HepG2 (cell line): Measurements from ENCODE around the gene OSBPL2. TPM values are rescaled to one million over a fixed set of nuclear protein-coding genes. Genes with fewer than 3 reads are reported as not detected.

Experiments used
- ATAC-seq: fragments of 200-7000 bp; cut with Tn5 transposase; 3 replicates; pipeline ENCODE4 v1.9.1; 2020; ENCODE audit warnings: mild to moderate bottlenecking, moderate library complexity
- BruUV-seq: library from RNA; stranded (reverse); fragments of 400-500 nt; replicated peaks from 2 replicates; lab custom pipeline; 2021; lab: Mats Ljungman, UMichigan
- CTCF ChIA-PET: fragments of 300-600 bp; formaldehyde crosslinking; extraction: SDS; loops from one replicate; lab custom pipeline; 2021; ENCODE audit warnings: low total read pairs, inconsistent platforms, low intra/inter-chr PET ratio; lab: Yijun Ruan, JAX
- POLR2A ChIA-PET: fragments of 350-600 bp; sonication (Branson Sonifier 250); formaldehyde crosslinking; loops from one replicate; lab custom pipeline; 2020; ENCODE audit warnings: antibody characterized with exemption, inconsistent platforms; lab: Yijun Ruan, JAX
- DNase-seq: peaks from one replicate; pipeline ENCODE4 v3.0.0-alpha.2; 2015; ENCODE audit warnings: low spot score
- FAIRE-seq: peaks from 3 replicates; lab custom pipeline; 2011; peaks lifted over from hg19 to GRCh38; lab: Jason Lieb, UNC
- H2AFZ ChIP-seq: one replicate; pipeline ENCODE4 v1.6.1; 2011; ENCODE audit warnings: low read length, inconsistent platforms
- H3K27ac ChIP-seq: fragments of 300-600 bp; 3 replicates; pipeline ENCODE4 v1.8.0; 2011; ENCODE audit warnings: mixed run types, mild to moderate bottlenecking, mixed read lengths, low read length, inconsistent platforms; ENCODE audit not compliant: insufficient read depth; ENCODE audit errors: extremely low read length
- H3K27me3 ChIP-seq, 2 experiments: fragments of 200-600 bp in 1 of 2; 2 replicates in 1 of 2; 3 replicates in 1 of 2; pipeline versions ENCODE4 v1.6.0 to v1.8.0; 2011; ENCODE audit warnings: low read length in 2 of 2, mild to moderate bottlenecking in 2 of 2, moderate library complexity in 2 of 2, inconsistent platforms in 1 of 2; ENCODE audit not compliant: insufficient read depth in 2 of 2, control insufficient read depth in 1 of 2
- H3K36me3 ChIP-seq, 2 experiments: fragments of 200-600 bp in 1 of 2; replicated peaks in 1 of 2; 2 replicates in 1 of 2; 3 replicates in 1 of 2; pipeline versions ENCODE4 v1.5.1 to v1.8.0; 2011; ENCODE audit warnings: low read length in 2 of 2, inconsistent platforms in 1 of 2; ENCODE audit not compliant: insufficient read depth in 2 of 2, control insufficient read depth in 1 of 2
- H3K4me1 ChIP-seq: 2 replicates; pipeline ENCODE4 v1.5.1; 2012; ENCODE audit warnings: low read length, inconsistent platforms; ENCODE audit not compliant: insufficient read depth
- H3K4me2 ChIP-seq: 2 replicates; pipeline ENCODE4 v1.6.0; 2011; ENCODE audit warnings: low read depth, low read length, inconsistent platforms
- H3K4me3 ChIP-seq, 3 experiments: fragments of 200-600 bp in 1 of 3; sonication (generic), shearing (Covaris generic) in 1 of 3; replicated peaks in 1 of 3; 2 replicates each; pipeline ENCODE4 v1.5.1; 2011 to 2016; ENCODE audit warnings: low read length in 3 of 3, inconsistent platforms in 2 of 3, low read depth in 2 of 3, mild to moderate bottlenecking in 2 of 3, control low read depth in 1 of 3, mixed read lengths in 1 of 3; ENCODE audit not compliant: insufficient read depth in 1 of 3
- H3K79me2 ChIP-seq: one replicate; pipeline ENCODE4 v1.6.1; 2011; ENCODE audit warnings: low read length, inconsistent platforms; ENCODE audit not compliant: insufficient read depth
- H3K9ac ChIP-seq: 2 replicates; pipeline ENCODE4 v1.6.0; 2011; ENCODE audit warnings: mild to moderate bottlenecking, low read depth, low read length, inconsistent platforms; ENCODE audit not compliant: insufficient read depth
- H3K9me3 ChIP-seq: 2 replicates; pipeline ENCODE4 v1.5.1; 2012; ENCODE audit warnings: mild to moderate bottlenecking, low read length
- H4K20me1 ChIP-seq: 2 replicates; pipeline ENCODE4 v1.6.0; 2011; ENCODE audit warnings: inconsistent platforms, mild to moderate bottlenecking, low read length, moderate library complexity; ENCODE audit not compliant: insufficient read depth
- ATF7 ChIP-seq, 2 experiments: fragments of 450-650 bp in 1 of 2; sonication (generic) in 1 of 2; formaldehyde crosslinking in 1 of 2; IDR thresholded peaks; 2 replicates each; pipeline versions ENCODE4 v1.4.0 to v1.6.1; 2016 to 2020; ENCODE audit warnings: antibody characterized with exemption in 1 of 2, mild to moderate bottlenecking in 1 of 2, missing genetic modification reagents in 1 of 2
- DNMT1 ChIP-seq: sonication (generic); formaldehyde crosslinking; IDR thresholded peaks from 2 replicates; pipeline ENCODE4 v1.5.1; 2020; ENCODE audit warnings: mild to moderate bottlenecking, missing genetic modification reagents
- FOXA1 ChIP-seq, 2 experiments: fragments of 450-650 bp in 1 of 2; sonication (generic) in 1 of 2; formaldehyde crosslinking in 1 of 2; IDR thresholded peaks; 2 replicates each; pipeline versions ENCODE4 v1.4.0 to v1.6.1; 2016 to 2020; ENCODE audit warnings: missing genetic modification reagents in 1 of 2
- HMG20B ChIP-seq: conservative IDR thresholded peaks from 2 replicates; pipeline ENCODE4 v1.6.1; 2016; ENCODE audit warnings: missing genetic modification reagents, missing compliant biosample characterization
- IKZF4 ChIP-seq: sonication (generic); formaldehyde crosslinking; IDR thresholded peaks from 2 replicates; pipeline ENCODE4 v1.5.1; 2020; ENCODE audit warnings: borderline replicate concordance, mild to moderate bottlenecking, low read depth, missing genetic modification reagents; ENCODE audit errors: not compliant biosample characterization
- MYC ChIP-seq: sonication (generic); formaldehyde crosslinking; IDR thresholded peaks from 2 replicates; pipeline ENCODE4 v1.9.0; 2021; ENCODE audit warnings: missing genetic modification reagents, borderline replicate concordance
- NFKBIZ ChIP-seq: IDR thresholded peaks from 2 replicates; pipeline ENCODE4 v1.6.1; 2018; ENCODE audit warnings: missing genetic modification reagents, missing compliant biosample characterization
- NONO ChIP-seq, 2 experiments: fragments of 450-650 bp in 1 of 2; sonication (generic) in 1 of 2; formaldehyde crosslinking in 1 of 2; IDR thresholded peaks in 1 of 2; conservative IDR thresholded peaks in 1 of 2; 2 replicates each; pipeline versions ENCODE4 v1.6.1 to v1.8.0; 2017 to 2022; ENCODE audit warnings: mild to moderate bottlenecking in 1 of 2, missing genetic modification reagents in 1 of 2, moderate library complexity in 1 of 2
- RORA ChIP-seq: sonication (generic); formaldehyde crosslinking; IDR thresholded peaks from 2 replicates; pipeline ENCODE4 v1.5.0; 2020; ENCODE audit warnings: mild to moderate bottlenecking, missing genetic modification reagents, moderate library complexity
- SKIL ChIP-seq: sonication (generic); formaldehyde crosslinking; IDR thresholded peaks from 2 replicates; pipeline ENCODE4 v1.8.0; 2022; ENCODE audit warnings: missing genetic modification reagents, mild to moderate bottlenecking, moderate library complexity, borderline replicate concordance
- TEF ChIP-seq: sonication (generic); formaldehyde crosslinking; IDR thresholded peaks from 2 replicates; pipeline ENCODE4 v1.5.0; 2020; ENCODE audit warnings: missing genetic modification reagents
- TFDP1 ChIP-seq: IDR thresholded peaks from 2 replicates; pipeline ENCODE4 v1.6.1; 2016; ENCODE audit warnings: missing compliant biosample characterization, missing genetic modification reagents, borderline replicate concordance
- ZNF20 ChIP-seq: sonication (generic); formaldehyde crosslinking; IDR thresholded peaks from 2 replicates; pipeline ENCODE4 v1.4.0; 2020; ENCODE audit warnings: mild to moderate bottlenecking, moderate library complexity, missing genetic modification reagents
- ZNF263 ChIP-seq: sonication (generic); formaldehyde crosslinking; IDR thresholded peaks from 2 replicates; pipeline ENCODE4 v1.4.0; 2020; ENCODE audit warnings: missing genetic modification reagents
- ZNF430 ChIP-seq: sonication (generic); formaldehyde crosslinking; IDR thresholded peaks from 2 replicates; pipeline ENCODE4 v1.9.0; 2021; ENCODE audit warnings: mild to moderate bottlenecking, missing genetic modification reagents
- ZNF547 ChIP-seq: sonication (generic); formaldehyde crosslinking; IDR thresholded peaks from 2 replicates; pipeline ENCODE4 v1.5.1; 2020; ENCODE audit warnings: mild to moderate bottlenecking, missing genetic modification reagents
- WGBS: methylation state at CpG from one replicate; pipeline ENCODE4 v1.1.6; 2017; ENCODE audit warnings: low lambda C conversion rate; 5-methylcytosine and 5-hydroxymethylcytosine counted together
- in situ Hi-C: cut with HindIII; loops from 2 replicates; pipeline ENCODE4 v1.10.0; 2017; ENCODE audit warnings: low pct_unique_long_range_greater_than_20kb; ENCODE audit not compliant: extremely low pct_ligation_motif_present
- intact Hi-C: fragments of 100-400 bp; cut with micrococcal nuclease; formaldehyde crosslinking; loops from one replicate; pipeline ENCODE4 v1.10.0; 2022; ENCODE audit not compliant: unreplicated experiment
- polyA plus RNA-seq, 8 experiments: library from polyadenylated mRNA; depleted of rRNA in 3 of 8; stranded (reverse) in 7 of 8; unstranded in 1 of 8; fragments of >200 nt; fragmentation: Illumina TruSeq in 4 of 8; extraction: Trizol in 4 of 8; gene quantifications; 2 replicates each; pipeline versions ENCODE4 v1.2.1 to v1.2.3, GENCODE V29; 2011 to 2016; ENCODE audit warnings: low read depth in 4 of 8, missing spikeins in 1 of 8, mixed read lengths in 1 of 8; ENCODE audit not compliant: insufficient read depth in 1 of 8
- total RNA-seq, 5 experiments: library from RNA; depleted of rRNA; stranded (reverse); fragments of >200 nt; fragmentation: Illumina TruSeq; extraction: Trizol; gene quantifications; 2 replicates each; pipeline ENCODE4 v1.2.3, GENCODE V29; 2016; ENCODE audit warnings: low read depth in 1 of 5

OSBPL2 gene
- total and polyA plus RNA-seq, 2 of the 13 experiments (the other 11 are each of a cell fraction or from before 2014, with no cell fraction given): 18.5 to 37.4 TPM

GRCh38 chr20:62227977-62228958, 10.1 kb upstream of the OSBPL2 start (continued):
- TF ChIP-seq ZNF430 (CRISPR knock-in tag) (0 out of 2 replicates have a peak, but pooled peaks have one; percentile 24), IKZF4 (CRISPR knock-in tag) (peak; percentile 10), ZNF263 (peak; percentile 17; the same call in 1 of the 2 replicates), ATF7 (IDR thresholded peaks at IDR 0.05) (no peak), ATF7 (CRISPR knock-in tag; IDR thresholded peaks at IDR 0.05) (no peak), TFDP1 (CRISPR knock-in tag) (peak; percentile 56; the same call in 1 of the 2 replicates), RORA (CRISPR knock-in tag) (no peak), MYC (CRISPR knock-in tag) (peak; percentile 33; the same call in 1 of the 2 replicates), ZNF547 (CRISPR knock-in tag) (peak; percentile 74; the same call in 1 of the 2 replicates)

GRCh38 chr20:62228982-62229545, 9.3 kb upstream of the OSBPL2 start:
- CTCF ChIA-PET: no interaction called here
- Histone ChIP-seq H3K9ac (no peak overlapping the region), H3K4me2 (no peak overlapping the region), H3K36me3 (no peaks in the 10 kb centered on the region), H3K79me2 (no peaks in the 10 kb centered on the region), H3K9me3 (no peaks in the 10 kb centered on the region), H3K4me1 (peaks cover 21% of the 10 kb centered on the region), H3K27me3 (peaks cover 34 to 58% of the 10 kb centered on the region in 2 experiments), H3K27ac (no peak overlapping the region), H2AFZ (no peak overlapping the region), H4K20me1 (peaks cover 6% of the 10 kb centered on the region; the same call in 1 of the 2 replicates), H3K4me3 (no peak overlapping the region; a peak in 1 of 6 replicates)
- POLR2A ChIA-PET: no interaction called here
- in situ Hi-C loops (no loop called here), intact Hi-C loops (no loop called here)
- 56% methylated on average over 7 of the region's 7 CpGs for WGBS
- DNase-seq: no peak
- no peak for ATAC-seq
- BruUV-seq: no TSS peak
- FAIRE-seq: no peak
- TF ChIP-seq ZNF20 (CRISPR knock-in tag) (no peak), HMG20B (no peak), NONO (IDR thresholded peaks at IDR 0.05) (0 out of 2 replicates have a peak, but pooled peaks have one; percentile 21), NONO (CRISPR knock-in tag; conservative IDR thresholded peaks at IDR 0.05) (no peak), DNMT1 (CRISPR knock-in tag) (0 out of 2 replicates have a peak, but pooled peaks have one; percentile 23), SKIL (CRISPR knock-in tag) (0 out of 2 replicates have a peak, but pooled peaks have one; percentile 17), NFKBIZ (CRISPR knock-in tag) (no peak), TEF (CRISPR knock-in tag) (no peak), FOXA1 (IDR thresholded peaks at IDR 0.05) (0 out of 2 replicates have a peak, but pooled peaks have one; percentile 19), FOXA1 (CRISPR knock-in tag; IDR thresholded peaks at IDR 0.05) (no peak)
